ENCODE data around the gene ATP2C2.

Gene ATP2C2

GRCh38 chr16:84485255-84486010, 117.1 kb downstream of the ATP2C2 start:
- H4K20me1 ChIP-seq (ENCODE audit: control insufficient read depth, insufficient read depth, low read depth, low read length), result no peaks in the 10 kb centered on the region
- H3K4me3 ChIP-seq (ENCODE audit: low read length), result no peak overlapping the region
- no peaks in the 10 kb centered on the region for H3K36me3 ChIP-seq (ENCODE audit: control insufficient read depth, low read length)
- no peaks in the 10 kb centered on the region for H3K79me2 ChIP-seq (ENCODE audit: control insufficient read depth, low read length)
- no peak overlapping the region for H3K4me2 ChIP-seq (ENCODE audit: low read length)
- TF ChIP-seq CTCF (IDR thresholded peaks at IDR 0.05; ENCODE audit: low read depth, low read length, poor library complexity, severe bottlenecking) (no peak), EZH2phosphoT487 (IDR thresholded peaks at IDR 0.05; ENCODE audit: borderline replicate concordance, low read length) (no peak)
- no peaks in the 10 kb centered on the region for H3K4me1 ChIP-seq (ENCODE audit: control insufficient read depth, low read length)
- no peaks in the 10 kb centered on the region for H3K9me2 ChIP-seq (replicated peaks; ENCODE audit: control insufficient read depth, low read length)
- no peaks in the 10 kb centered on the region for H3F3A ChIP-seq (ENCODE audit: control insufficient read depth, insufficient read depth)
- H3K27me3 ChIP-seq (ENCODE audit: control insufficient read depth, low read length), result no peaks in the 10 kb centered on the region
- H3K27ac ChIP-seq (ENCODE audit: low read depth, low read length), result no peak overlapping the region
- H3K9me3 ChIP-seq (ENCODE audit: control insufficient read depth, insufficient read depth, low read length), result no peaks in the 10 kb centered on the region

DNA sequence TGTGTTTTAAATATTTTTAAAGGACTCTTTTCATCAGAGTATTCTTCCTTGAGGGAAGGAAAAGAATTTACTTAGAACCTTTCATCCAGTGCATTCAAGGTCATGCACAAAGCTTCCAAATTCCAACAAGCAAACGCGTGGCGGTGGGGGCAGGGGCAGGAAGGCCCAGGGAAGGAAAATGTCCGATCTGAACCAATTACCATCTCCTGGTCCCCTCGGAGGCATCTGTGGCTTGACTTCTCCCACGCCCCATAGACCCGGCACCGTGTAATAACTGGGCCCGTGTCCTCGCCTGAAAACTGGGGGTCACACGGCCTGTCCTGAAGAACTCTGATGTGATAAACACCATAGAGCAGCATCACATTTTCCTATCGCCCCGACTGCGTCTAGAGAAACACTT, 117.8 kb downstream of the ATP2C2 start:
- no peak overlapping the region for H3K4me2 ChIP-seq (ENCODE audit: low read length)
- no peaks in the 10 kb centered on the region for H3K9me3 ChIP-seq (ENCODE audit: control insufficient read depth, insufficient read depth, low read length)
- H3K27me3 ChIP-seq (ENCODE audit: control insufficient read depth, low read length), result no peaks in the 10 kb centered on the region
- no peaks in the 10 kb centered on the region for H3F3A ChIP-seq (ENCODE audit: control insufficient read depth, insufficient read depth)
- no peaks in the 10 kb centered on the region for H4K20me1 ChIP-seq (ENCODE audit: control insufficient read depth, insufficient read depth, low read depth, low read length)
- no peak overlapping the region for H3K4me3 ChIP-seq (ENCODE audit: low read length)
- no peaks in the 10 kb centered on the region for H3K9me2 ChIP-seq (replicated peaks; ENCODE audit: control insufficient read depth, low read length)
- no peaks in the 10 kb centered on the region for H3K79me2 ChIP-seq (ENCODE audit: control insufficient read depth, low read length)
- no peak overlapping the region for H3K27ac ChIP-seq (ENCODE audit: low read depth, low read length)
- H3K4me1 ChIP-seq (ENCODE audit: control insufficient read depth, low read length), result no peaks in the 10 kb centered on the region
- no peak for TF ChIP-seq EZH2phosphoT487 (IDR thresholded peaks at IDR 0.05; ENCODE audit: borderline replicate concordance, low read length)
- TF ChIP-seq CTCF (IDR thresholded peaks at IDR 0.05; ENCODE audit: low read depth, low read length, poor library complexity, severe bottlenecking), result no peak
- H3K36me3 ChIP-seq (ENCODE audit: control insufficient read depth, low read length), result no peaks in the 10 kb centered on the region

DNA sequence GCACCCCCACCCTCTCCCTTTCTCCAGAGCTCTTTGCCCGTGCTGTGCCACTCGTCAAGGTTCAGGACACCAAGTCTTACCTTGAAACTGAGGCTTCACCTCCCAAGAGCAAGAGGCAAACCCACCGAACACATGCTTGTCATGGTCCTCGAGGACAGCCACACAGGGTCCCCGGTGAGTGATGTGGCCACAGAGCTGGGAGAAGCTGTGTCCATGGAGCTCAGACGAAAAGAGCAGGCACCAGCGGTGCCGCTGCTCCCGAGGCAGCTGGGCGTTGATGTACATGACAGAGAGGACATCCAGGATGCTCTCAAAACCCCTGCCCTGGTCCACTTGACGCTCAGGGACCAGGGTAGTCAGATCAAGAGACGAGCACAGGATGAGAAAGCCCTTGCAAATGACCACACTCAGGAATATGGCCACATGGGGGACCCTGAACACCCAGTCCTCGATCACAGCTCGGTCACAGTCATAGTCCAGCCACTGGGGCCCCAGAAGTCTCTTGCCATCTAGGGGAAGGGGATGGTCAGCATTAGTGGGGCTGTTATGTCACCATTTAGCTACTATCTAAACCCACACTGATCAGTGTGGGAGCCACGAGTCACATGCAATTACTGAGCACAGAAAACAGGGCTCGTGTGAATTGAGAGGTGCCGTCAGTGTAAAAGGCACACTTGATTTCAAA, 118.4 kb downstream of the ATP2C2 start:
- H3K79me2 ChIP-seq (ENCODE audit: control insufficient read depth, low read length), result no peaks in the 10 kb centered on the region
- H3K4me3 ChIP-seq (ENCODE audit: low read length), result no peak overlapping the region
- no peaks in the 10 kb centered on the region for H3K36me3 ChIP-seq (ENCODE audit: control insufficient read depth, low read length)
- H4K20me1 ChIP-seq (ENCODE audit: control insufficient read depth, insufficient read depth, low read depth, low read length), result no peaks in the 10 kb centered on the region
- no peaks in the 10 kb centered on the region for H3K27me3 ChIP-seq (ENCODE audit: control insufficient read depth, low read length)
- no peak for TF ChIP-seq CTCF (IDR thresholded peaks at IDR 0.05; ENCODE audit: low read depth, low read length, poor library complexity, severe bottlenecking)
- TF ChIP-seq EZH2phosphoT487 (IDR thresholded peaks at IDR 0.05; ENCODE audit: borderline replicate concordance, low read length), result no peak
- no peak overlapping the region for H3K27ac ChIP-seq (ENCODE audit: low read depth, low read length)
- H3K4me1 ChIP-seq (ENCODE audit: control insufficient read depth, low read length), result no peaks in the 10 kb centered on the region
- H3K4me2 ChIP-seq (ENCODE audit: low read length), result no peak overlapping the region
- H3K9me3 ChIP-seq (ENCODE audit: control insufficient read depth, insufficient read depth, low read length), result no peaks in the 10 kb centered on the region
- H3F3A ChIP-seq (ENCODE audit: control insufficient read depth, insufficient read depth), result no peaks in the 10 kb centered on the region
- H3K9me2 ChIP-seq (replicated peaks; ENCODE audit: control insufficient read depth, low read length), result no peaks in the 10 kb centered on the region
